ENCODE measurements around the gene SLC7A7. TPM values are rescaled to one million over a fixed set of nuclear protein-coding genes. Genes with fewer than 3 reads are reported as not detected.
"Not testable (repeated sequence)": the region's sequence is repeated elsewhere in the genome, so short reads cannot be mapped to it uniquely, and the experiment has no call there.

Gene SLC7A7
- total RNA-seq, 2 donors from 2014 or later, result 9.9 to 28.5 TPM

DNA sequence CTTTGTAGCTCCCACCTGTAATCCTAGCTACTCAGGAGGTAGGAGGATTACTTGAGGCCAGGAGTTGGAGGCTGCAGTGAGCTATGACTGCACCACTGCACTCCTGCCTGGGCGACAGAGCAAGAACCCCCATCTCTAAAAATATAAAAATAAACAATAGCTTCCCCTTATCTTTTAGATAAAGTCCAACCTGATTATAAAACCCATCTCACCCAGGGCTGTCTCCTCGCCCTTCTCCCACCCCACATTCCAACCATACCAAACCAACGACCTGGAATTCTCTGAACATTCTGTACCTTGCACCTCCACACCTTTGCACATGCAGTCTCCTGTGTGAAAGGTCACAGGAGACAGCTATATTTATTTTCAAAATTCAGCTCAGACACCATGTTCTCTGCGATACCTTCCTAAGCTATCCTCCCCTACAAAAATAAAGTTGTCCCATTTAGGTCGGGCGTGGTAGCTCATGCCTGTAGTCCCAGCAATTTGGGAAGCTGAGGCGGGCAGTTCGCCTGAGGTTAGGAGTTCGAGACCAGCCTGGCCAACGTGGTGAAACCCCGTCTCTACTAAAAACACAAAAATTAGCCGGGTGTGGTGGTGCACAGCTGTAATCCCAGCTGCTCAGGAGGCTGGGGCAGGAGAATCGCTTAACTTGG is 7.7 kb downstream of the SLC7A7 start:
- H3K4me3 ChIP-seq, result no peak overlapping the region
- no peaks in the 10 kb centered on the region for H3K36me3 ChIP-seq
- H3K4me1 ChIP-seq, result no peaks in the 10 kb centered on the region
- no peak for DNase-seq (ENCODE audit: low spot score)
- H3K9me3 ChIP-seq, result no peaks in the 10 kb centered on the region
- H3K27me3 ChIP-seq, result no peaks in the 10 kb centered on the region
- no peak overlapping the region for H3K27ac ChIP-seq
- TF ChIP-seq, protein P1, sequence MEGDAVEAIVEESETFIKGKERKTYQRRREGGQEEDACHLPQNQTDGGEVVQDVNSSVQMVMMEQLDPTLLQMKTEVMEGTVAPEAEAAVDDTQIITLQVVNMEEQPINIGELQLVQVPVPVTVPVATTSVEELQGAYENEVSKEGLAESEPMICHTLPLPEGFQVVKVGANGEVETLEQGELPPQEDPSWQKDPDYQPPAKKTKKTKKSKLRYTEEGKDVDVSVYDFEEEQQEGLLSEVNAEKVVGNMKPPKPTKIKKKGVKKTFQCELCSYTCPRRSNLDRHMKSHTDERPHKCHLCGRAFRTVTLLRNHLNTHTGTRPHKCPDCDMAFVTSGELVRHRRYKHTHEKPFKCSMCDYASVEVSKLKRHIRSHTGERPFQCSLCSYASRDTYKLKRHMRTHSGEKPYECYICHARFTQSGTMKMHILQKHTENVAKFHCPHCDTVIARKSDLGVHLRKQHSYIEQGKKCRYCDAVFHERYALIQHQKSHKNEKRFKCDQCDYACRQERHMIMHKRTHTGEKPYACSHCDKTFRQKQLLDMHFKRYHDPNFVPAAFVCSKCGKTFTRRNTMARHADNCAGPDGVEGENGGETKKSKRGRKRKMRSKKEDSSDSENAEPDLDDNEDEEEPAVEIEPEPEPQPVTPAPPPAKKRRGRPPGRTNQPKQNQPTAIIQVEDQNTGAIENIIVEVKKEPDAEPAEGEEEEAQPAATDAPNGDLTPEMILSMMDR (IDR thresholded peaks at IDR 0.05), result no peak

DNA sequence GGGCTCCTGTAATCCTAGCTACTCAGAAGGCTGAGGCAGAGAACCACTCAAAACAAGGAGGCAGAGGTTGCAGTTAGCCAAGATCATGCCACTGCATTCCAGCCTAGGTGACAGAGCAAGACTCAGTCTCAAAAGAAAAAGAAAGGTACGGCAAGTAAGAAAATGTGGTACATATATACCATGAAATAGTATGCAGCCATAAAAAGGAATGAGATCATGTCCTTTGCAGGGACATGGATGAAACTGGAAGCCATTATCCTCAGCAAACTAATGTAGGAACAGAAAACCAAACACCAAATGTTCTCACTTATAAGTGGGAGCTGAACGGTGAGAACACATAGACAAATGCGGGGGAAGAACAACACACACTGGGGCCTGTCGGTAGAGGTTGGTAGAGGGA is 10.0 kb downstream of the SLC7A7 start:
- not testable (repeated sequence) for H3K27ac ChIP-seq; H3K9me3 ChIP-seq; H3K4me3 ChIP-seq; H3K36me3 ChIP-seq; H3K27me3 ChIP-seq; H3K4me1 ChIP-seq; DNase-seq (ENCODE audit: low spot score)

DNA sequence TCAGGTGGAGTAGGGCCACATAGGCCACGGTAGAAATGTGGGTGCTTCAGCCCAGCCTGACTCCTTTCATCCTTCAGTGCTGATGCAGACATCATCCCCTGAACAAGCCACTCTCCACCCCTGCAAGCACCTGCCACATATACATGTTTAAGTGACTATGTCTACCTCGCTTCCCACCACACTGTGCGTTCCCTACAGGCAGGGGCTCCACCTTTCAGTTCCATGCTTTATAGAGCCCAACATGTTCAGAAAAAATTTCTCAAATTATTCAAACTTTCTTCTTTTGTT is 11.6 kb downstream of the SLC7A7 start:
- Histone ChIP-seq H3K4me1 (no peaks in the 10 kb centered on the region), H3K27me3 (no peaks in the 10 kb centered on the region), H3K9me3 (no peaks in the 10 kb centered on the region), H3K36me3 (no peaks in the 10 kb centered on the region), H3K4me3 (no peak overlapping the region), H3K27ac (no peak overlapping the region)
- TF ChIP-seq, protein P1 (IDR thresholded peaks at IDR 0.05), result no peak
- no peak for DNase-seq (ENCODE audit: low spot score)

DNA sequence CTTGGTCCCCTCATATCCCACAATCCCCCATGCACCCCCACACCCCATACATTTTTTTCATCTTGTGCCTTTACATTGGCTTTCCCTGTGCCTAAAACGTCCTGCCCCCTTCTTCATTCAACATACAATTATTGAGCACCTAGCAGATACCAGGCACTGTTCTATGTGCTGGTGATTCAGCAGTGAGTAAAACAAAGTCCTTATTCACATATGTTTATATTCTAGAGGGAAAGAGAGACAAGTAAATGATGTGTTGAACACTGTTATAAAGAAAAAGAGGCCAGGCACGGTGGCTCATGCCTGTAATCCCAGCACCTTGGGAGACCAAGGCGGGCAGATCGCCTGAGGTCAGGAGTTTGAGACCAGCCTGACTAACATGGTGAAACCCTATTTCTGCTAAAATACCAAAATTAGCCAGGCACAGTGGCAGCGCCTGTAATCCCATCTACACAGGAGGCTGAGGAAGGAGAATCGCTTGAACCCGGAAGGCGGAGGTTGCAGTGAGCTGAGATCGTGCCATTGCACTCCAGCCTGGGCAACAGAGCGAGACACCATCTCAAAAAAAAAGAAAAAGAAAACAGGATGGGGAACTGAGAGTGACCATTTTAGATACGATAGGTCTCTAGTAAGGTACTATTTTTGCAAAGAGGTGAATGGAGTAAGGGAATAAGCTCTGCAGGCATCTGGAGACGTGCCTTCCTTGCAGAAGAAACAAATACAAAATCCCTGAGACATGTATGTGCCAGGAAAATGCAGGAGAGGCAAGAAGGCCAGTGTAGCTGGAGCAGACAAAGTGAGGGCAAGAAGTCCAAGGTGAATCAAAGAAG is 12.2 kb downstream of the SLC7A7 start:
- Histone ChIP-seq H3K27ac (no peak overlapping the region), H3K9me3 (no peaks in the 10 kb centered on the region), H3K36me3 (no peaks in the 10 kb centered on the region), H3K4me3 (no peak overlapping the region), H3K27me3 (no peaks in the 10 kb centered on the region), H3K4me1 (no peaks in the 10 kb centered on the region)
- DNase-seq (ENCODE audit: low spot score), result no peak
- TF ChIP-seq, protein P1 (IDR thresholded peaks at IDR 0.05), result no peak

DNA sequence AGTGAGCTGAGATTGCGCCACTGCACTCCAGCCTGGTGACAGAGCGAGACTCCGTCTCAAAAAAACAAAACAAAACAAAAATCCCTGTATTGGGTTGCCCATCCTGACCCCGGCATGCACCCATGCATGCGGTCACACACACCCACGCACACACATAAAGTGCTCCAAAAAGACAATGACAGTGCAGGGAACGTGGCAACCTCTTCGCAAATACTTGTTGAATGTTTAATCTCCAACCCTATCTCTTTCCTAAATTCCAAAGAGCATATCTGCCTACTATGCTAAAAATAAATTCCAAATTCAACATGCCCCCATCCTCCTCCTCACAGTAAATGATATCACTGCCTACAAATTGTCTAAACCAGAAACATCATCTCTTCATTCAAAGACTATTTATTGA is 13.5 kb downstream of the SLC7A7 start:
- DNase-seq (ENCODE audit: low spot score), result no peak
- TF ChIP-seq, protein P1 (IDR thresholded peaks at IDR 0.05), result no peak
- Histone ChIP-seq H3K9me3 (no peaks in the 10 kb centered on the region), H3K27ac (no peak overlapping the region), H3K4me1 (no peaks in the 10 kb centered on the region), H3K36me3 (no peaks in the 10 kb centered on the region), H3K27me3 (no peaks in the 10 kb centered on the region), H3K4me3 (no peak overlapping the region)

DNA sequence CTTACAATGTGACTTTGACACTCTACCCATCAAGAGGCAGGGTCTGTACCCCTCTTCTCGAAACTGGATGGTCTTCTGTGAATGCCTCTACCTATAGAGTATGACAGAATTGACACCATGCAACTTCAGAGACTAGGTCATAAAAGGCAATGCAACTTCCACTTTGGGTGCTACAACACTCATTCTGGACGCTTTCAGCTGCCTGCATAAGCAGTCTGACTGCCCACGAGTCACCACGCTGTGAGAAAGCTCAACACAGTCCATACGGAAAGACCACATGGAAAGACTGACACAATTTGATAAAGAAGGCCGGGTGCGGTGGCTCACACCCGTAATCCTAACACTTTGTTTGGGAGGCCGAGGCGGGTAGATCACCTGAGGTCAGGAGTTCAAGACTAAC is 14.9 kb downstream of the SLC7A7 start:
- DNase-seq (ENCODE audit: low spot score), result no peak
- H3K27me3 ChIP-seq, result no peaks in the 10 kb centered on the region
- H3K27ac ChIP-seq, result no peak overlapping the region
- TF ChIP-seq, protein P1 (IDR thresholded peaks at IDR 0.05), result no peak
- H3K9me3 ChIP-seq, result no peaks in the 10 kb centered on the region
- no peaks in the 10 kb centered on the region for H3K36me3 ChIP-seq
- H3K4me1 ChIP-seq, result no peaks in the 10 kb centered on the region
- no peak overlapping the region for H3K4me3 ChIP-seq
